SK-N-SH (cell line): ENCODE measurements around the gene SMPDL3B. TPM values are rescaled to one million over a fixed set of nuclear protein-coding genes. Genes with fewer than 3 reads are reported as not detected.

Source experiments
- CTCF ChIA-PET: fragments of 300-600, 350-600 bp; formaldehyde crosslinking; extraction: SDS; loops from one replicate; lab custom pipeline; 2021; lab: Yijun Ruan, JAX
- POLR2A ChIA-PET: fragments of 350-600 bp; sonication (Branson Sonifier 250); formaldehyde crosslinking; extraction: SDS; loops from one replicate; lab custom pipeline; 2020; ENCODE audit warnings: antibody characterized with exemption, inconsistent platforms; lab: Yijun Ruan, JAX
- DNase-seq: peaks from one replicate; pipeline ENCODE4 v3.0.0; 2012
- H2AFZ ChIP-seq: fragments of 200-600 bp; sonication (generic); 2 replicates; pipeline ENCODE4 v1.8.1; 2016; ENCODE audit warnings: antibody characterized with exemption, mild to moderate bottlenecking, low read depth
- H3F3A ChIP-seq: fragments of 200-600 bp; sonication (generic); replicated peaks from 2 replicates; pipeline ENCODE3; 2016; ENCODE audit warnings: antibody characterized with exemption, mild to moderate bottlenecking; ENCODE audit not compliant: insufficient read depth
- H3K27ac ChIP-seq, 2 experiments: fragments of 200-500 bp in 1 of 2; fragments of 200-600 bp in 1 of 2; sonication (Bioruptor generic) in 1 of 2; sonication (generic), shearing (Covaris generic) in 1 of 2; 2 replicates each; pipeline versions ENCODE4 v1.5.1 to v1.6.1; 2014 to 2016; ENCODE audit warnings: low read depth in 2 of 2, inconsistent platforms in 1 of 2, low read length in 1 of 2, mild to moderate bottlenecking in 1 of 2, mixed read lengths in 1 of 2
- H3K27me3 ChIP-seq: fragments of 200-600 bp; sonication (generic), shearing (Covaris generic); 2 replicates; pipeline ENCODE4 v1.6.1; 2016; ENCODE audit warnings: mixed run types; ENCODE audit not compliant: insufficient read depth
- H3K36me3 ChIP-seq, 2 experiments: fragments of 200-500 bp in 1 of 2; fragments of 200-600 bp in 1 of 2; sonication (Bioruptor generic) in 1 of 2; sonication (generic) in 1 of 2; replicated peaks in 1 of 2; 2 replicates each; pipeline versions ENCODE3 to v1.5.1; 2014 to 2016; ENCODE audit warnings: low read length in 1 of 2, mild to moderate bottlenecking in 1 of 2; ENCODE audit not compliant: insufficient read depth in 2 of 2, control insufficient read depth in 1 of 2
- H3K4me1 ChIP-seq, 2 experiments: fragments of 200-500 bp in 1 of 2; fragments of 200-600 bp in 1 of 2; sonication (Bioruptor generic) in 1 of 2; sonication (generic), shearing (Covaris generic) in 1 of 2; 2 replicates each; pipeline versions ENCODE4 v1.5.1 to v1.6.1; 2014 to 2016; ENCODE audit warnings: low read depth in 1 of 2, low read length in 1 of 2, mixed run types in 1 of 2; ENCODE audit not compliant: insufficient read depth in 2 of 2, control insufficient read depth in 1 of 2
- H3K4me2 ChIP-seq: fragments of 200-600 bp; sonication (generic), shearing (Covaris generic); 2 replicates; pipeline ENCODE4 v1.6.1; 2017; ENCODE audit warnings: mixed run types
- H3K4me3 ChIP-seq, 2 experiments: fragments of 200-500 bp in 1 of 2; fragments of 200-600 bp in 1 of 2; sonication (Bioruptor generic) in 1 of 2; sonication (generic), shearing (Covaris generic) in 1 of 2; 2 replicates each; pipeline versions ENCODE4 v1.5.1 to v1.8.1; 2014 to 2016; ENCODE audit warnings: low read depth in 2 of 2, inconsistent platforms in 1 of 2, low read length in 1 of 2, mild to moderate bottlenecking in 1 of 2, mixed read lengths in 1 of 2, moderate library complexity in 1 of 2
- H3K79me2 ChIP-seq: fragments of 200-600 bp; sonication (generic); 2 replicates; pipeline ENCODE4 v1.8.1; 2017; ENCODE audit warnings: mild to moderate bottlenecking; ENCODE audit not compliant: insufficient read depth
- H3K9ac ChIP-seq: fragments of 200-600 bp; sonication (generic); 2 replicates; pipeline ENCODE4 v1.6.1; 2017; ENCODE audit warnings: mixed run types
- H3K9me2 ChIP-seq: fragments of 200-600 bp; sonication (generic); 2 replicates; pipeline ENCODE4 v1.6.1; 2017; ENCODE audit warnings: mixed run types
- H3K9me3 ChIP-seq: fragments of 200-600 bp; sonication (generic); 2 replicates; pipeline ENCODE4 v1.6.1; 2017; ENCODE audit warnings: mixed run types, mild to moderate bottlenecking, moderate library complexity
- H4K20me1 ChIP-seq: fragments of 200-600 bp; sonication (generic); 2 replicates; pipeline ENCODE4 v1.6.1; 2017; ENCODE audit warnings: mild to moderate bottlenecking, mixed run types; ENCODE audit not compliant: insufficient read depth
- CHD2 ChIP-seq: fragments of 150-350 bp; IDR thresholded peaks from 2 replicates; pipeline ENCODE4 v1.6.1; 2018; ENCODE audit warnings: low read length; ENCODE audit not compliant: partially characterized antibody
- EZH2phosphoT487 ChIP-seq: fragments of 200-600 bp; sonication (generic); IDR thresholded peaks from 2 replicates; pipeline ENCODE4 v1.6.1; 2017; ENCODE audit warnings: low read depth, mixed run types, mild to moderate bottlenecking, antibody characterized with exemption, moderate library complexity, borderline replicate concordance
- FOSL2 ChIP-seq: IDR thresholded peaks from 2 replicates; pipeline ENCODE4 v1.4.0; 2012; ENCODE audit warnings: low read depth, mild to moderate bottlenecking, moderate library complexity, borderline replicate concordance
- FOXM1 ChIP-seq: IDR thresholded peaks from 2 replicates; pipeline ENCODE4 v1.4.0; 2012; ENCODE audit warnings: low read depth, mild to moderate bottlenecking
- GABPA ChIP-seq: IDR thresholded peaks from 2 replicates; pipeline ENCODE4 v1.4.0; 2012; ENCODE audit warnings: low read depth, mild to moderate bottlenecking
- GATA2 ChIP-seq: sonication (generic); formaldehyde crosslinking; IDR thresholded peaks from 2 replicates; pipeline ENCODE4 v1.5.0; 2020; ENCODE audit warnings: mild to moderate bottlenecking, missing genetic modification reagents
- MEF2A ChIP-seq: IDR thresholded peaks from 2 replicates; pipeline ENCODE4 v1.4.0; 2012; ENCODE audit warnings: low read depth, borderline replicate concordance
- NFIC ChIP-seq: IDR thresholded peaks from 2 replicates; pipeline ENCODE4 v1.4.0; 2012; ENCODE audit warnings: borderline replicate concordance
- NRF1 ChIP-seq: IDR thresholded peaks from 2 replicates; pipeline ENCODE4 v1.6.1; 2012; ENCODE audit warnings: low read depth, mild to moderate bottlenecking, low read length
- PBX3 ChIP-seq: IDR thresholded peaks from 2 replicates; pipeline ENCODE4; 2012
- POLR2AphosphoS5 ChIP-seq: IDR thresholded peaks from 2 replicates; pipeline ENCODE4 v1.6.1; 2012; ENCODE audit warnings: low read depth, low read length
- RFX5 ChIP-seq: IDR thresholded peaks from 2 replicates; pipeline ENCODE4 v1.6.1; 2012; ENCODE audit warnings: mild to moderate bottlenecking, improper control_type of control experiment, low read length
- SIN3A ChIP-seq: IDR thresholded peaks from 2 replicates; pipeline ENCODE4 v1.6.1; 2012; ENCODE audit warnings: low read depth, mild to moderate bottlenecking, low read length, moderate library complexity, borderline replicate concordance
- YY1 ChIP-seq: IDR thresholded peaks from 2 replicates; pipeline ENCODE4 v1.4.0; 2012; ENCODE audit warnings: low read depth, mild to moderate bottlenecking
- WGBS: methylation state at CpG from one replicate; pipeline ENCODE4 v1.1.6; 2017; ENCODE audit warnings: low lambda C conversion rate; 5-methylcytosine and 5-hydroxymethylcytosine counted together
- polyA plus RNA-seq, 3 experiments: library from polyadenylated mRNA; depleted of rRNA; stranded (reverse); fragments of >200 nt; gene quantifications; 2 replicates each; pipeline ENCODE4 v1.2.3, GENCODE V29; 2012
- TF ChIP-seq, protein P1 (sequence below): IDR thresholded peaks from 2 replicates; pipeline ENCODE4 v1.6.1; 2012; ENCODE audit warnings: mild to moderate bottlenecking, low read depth, low read length, moderate library complexity
- TF ChIP-seq, protein P2 (sequence below): IDR thresholded peaks from 2 replicates; pipeline ENCODE4 v1.4.0; 2012; ENCODE audit warnings: low read depth

Gene SMPDL3B
- polyA plus RNA-seq, 1 of the 3 experiments (the other 2 are of a cell fraction): 0.95 TPM

GRCh38 chr1:27937524-27937836, 2.7 kb downstream of the SMPDL3B start:
- Histone ChIP-seq H3K9me3 (no peaks in the 10 kb centered on the region), H3K79me2 (no peaks in the 10 kb centered on the region), H3K9me2 (no peaks in the 10 kb centered on the region), H4K20me1 (no peaks in the 10 kb centered on the region), H3K4me2 (no peak overlapping the region), H3K27me3 (no peaks in the 10 kb centered on the region), H3F3A (no peaks in the 10 kb centered on the region), H2AFZ (no peak overlapping the region), H3K4me3 (no peak overlapping the region), H3K36me3 (no peaks in the 10 kb centered on the region), H3K9ac (no peak overlapping the region), H3K27ac (no peak overlapping the region), H3K4me1 (peaks cover 0 to 20% of the 10 kb centered on the region in 2 experiments; a peak in 1 of 4 replicates)
- ChIA-PET POLR2A (no interaction called here), CTCF (interaction anchor here (0.5 to 0.6 kb wide), 2 partner anchors 11 to 471 kb away, joined by 3 to 4 read pairs; no protein-coding TSS in a partner anchor)
- WGBS: 73% methylated on average over 1 of the region's 1 CpG
- no peak for DNase-seq
- TF ChIP-seq GATA2 (CRISPR knock-in tag): no peak
- TF ChIP-seq RFX5: no peak
- TF ChIP-seq EZH2phosphoT487: no peak
- no peak for TF ChIP-seq NFIC
- TF ChIP-seq YY1: no peak
- no peak for TF ChIP-seq CHD2
- TF ChIP-seq SIN3A: no peak
- TF ChIP-seq NRF1: no peak

GRCh38 chr1:27938488-27938887, 3.7 kb downstream of the SMPDL3B start:
- Histone ChIP-seq H3K9me2 (no peaks in the 10 kb centered on the region), H3K4me1 (peaks cover 0 to 20% of the 10 kb centered on the region in 2 experiments; a peak in 1 of 4 replicates), H4K20me1 (no peaks in the 10 kb centered on the region), H3K4me2 (no peak overlapping the region), H3F3A (no peaks in the 10 kb centered on the region), H2AFZ (no peak overlapping the region), H3K27me3 (no peaks in the 10 kb centered on the region), H3K9ac (no peak overlapping the region), H3K36me3 (no peaks in the 10 kb centered on the region), H3K79me2 (no peaks in the 10 kb centered on the region), H3K4me3 (no peak overlapping the region), H3K27ac (no peak overlapping the region), H3K9me3 (no peaks in the 10 kb centered on the region)
- no peak for DNase-seq
- 83% methylated on average over 4 of the region's 4 CpGs for WGBS
- POLR2A ChIA-PET: no interaction called here
- TF ChIP-seq PBX3: no peak
- TF ChIP-seq FOSL2: no peak
- TF ChIP-seq POLR2AphosphoS5: no peak
- TF ChIP-seq GABPA: no peak
- no peak for TF ChIP-seq EZH2phosphoT487
- TF ChIP-seq FOXM1: no peak
- TF ChIP-seq, protein P1, sequence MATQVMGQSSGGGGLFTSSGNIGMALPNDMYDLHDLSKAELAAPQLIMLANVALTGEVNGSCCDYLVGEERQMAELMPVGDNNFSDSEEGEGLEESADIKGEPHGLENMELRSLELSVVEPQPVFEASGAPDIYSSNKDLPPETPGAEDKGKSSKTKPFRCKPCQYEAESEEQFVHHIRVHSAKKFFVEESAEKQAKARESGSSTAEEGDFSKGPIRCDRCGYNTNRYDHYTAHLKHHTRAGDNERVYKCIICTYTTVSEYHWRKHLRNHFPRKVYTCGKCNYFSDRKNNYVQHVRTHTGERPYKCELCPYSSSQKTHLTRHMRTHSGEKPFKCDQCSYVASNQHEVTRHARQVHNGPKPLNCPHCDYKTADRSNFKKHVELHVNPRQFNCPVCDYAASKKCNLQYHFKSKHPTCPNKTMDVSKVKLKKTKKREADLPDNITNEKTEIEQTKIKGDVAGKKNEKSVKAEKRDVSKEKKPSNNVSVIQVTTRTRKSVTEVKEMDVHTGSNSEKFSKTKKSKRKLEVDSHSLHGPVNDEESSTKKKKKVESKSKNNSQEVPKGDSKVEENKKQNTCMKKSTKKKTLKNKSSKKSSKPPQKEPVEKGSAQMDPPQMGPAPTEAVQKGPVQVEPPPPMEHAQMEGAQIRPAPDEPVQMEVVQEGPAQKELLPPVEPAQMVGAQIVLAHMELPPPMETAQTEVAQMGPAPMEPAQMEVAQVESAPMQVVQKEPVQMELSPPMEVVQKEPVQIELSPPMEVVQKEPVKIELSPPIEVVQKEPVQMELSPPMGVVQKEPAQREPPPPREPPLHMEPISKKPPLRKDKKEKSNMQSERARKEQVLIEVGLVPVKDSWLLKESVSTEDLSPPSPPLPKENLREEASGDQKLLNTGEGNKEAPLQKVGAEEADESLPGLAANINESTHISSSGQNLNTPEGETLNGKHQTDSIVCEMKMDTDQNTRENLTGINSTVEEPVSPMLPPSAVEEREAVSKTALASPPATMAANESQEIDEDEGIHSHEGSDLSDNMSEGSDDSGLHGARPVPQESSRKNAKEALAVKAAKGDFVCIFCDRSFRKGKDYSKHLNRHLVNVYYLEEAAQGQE: no peak
- no peak for TF ChIP-seq MEF2A
- no peak for TF ChIP-seq SIN3A
- TF ChIP-seq, protein P2, sequence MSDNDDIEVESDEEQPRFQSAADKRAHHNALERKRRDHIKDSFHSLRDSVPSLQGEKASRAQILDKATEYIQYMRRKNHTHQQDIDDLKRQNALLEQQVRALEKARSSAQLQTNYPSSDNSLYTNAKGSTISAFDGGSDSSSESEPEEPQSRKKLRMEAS: no peak
- CTCF ChIA-PET: interaction anchor here (0.6 kb wide), 1 partner anchor 1250 kb away, joined by 3 read pairs; no protein-coding TSS in a partner anchor
